ENCODE results near the gene SBNO2.
"Not testable (repeated sequence)": the region's sequence is repeated elsewhere in the genome, so short reads cannot be mapped to it uniquely, and the experiment has no call there.

DNA sequence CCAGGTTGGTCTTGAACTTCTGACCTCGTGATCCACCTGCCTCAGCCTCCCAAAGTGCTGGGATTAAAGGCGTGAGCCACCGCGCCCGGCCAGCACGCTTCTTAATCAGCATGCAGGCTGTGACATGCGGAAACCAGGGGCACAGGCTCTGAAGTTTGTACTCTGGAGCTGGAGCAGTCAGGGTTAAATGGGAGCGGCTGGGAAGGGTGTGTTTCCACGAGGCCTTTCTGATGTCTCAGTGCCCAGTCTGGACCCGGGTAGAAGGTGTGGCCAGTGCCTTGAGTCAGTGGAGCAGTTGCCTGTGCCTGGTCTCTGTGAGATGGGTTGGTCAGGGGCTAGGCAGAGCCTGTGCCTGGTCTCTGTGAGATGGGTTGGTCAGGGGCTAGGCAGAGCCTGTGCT is 34.8 kb upstream of the SBNO2 start:
- not testable (repeated sequence) for TF ChIP-seq CTCF (conservative IDR thresholded peaks at IDR 0.05; ENCODE audit: low read length); EZH2phosphoT487 (IDR thresholded peaks at IDR 0.05; ENCODE audit: borderline replicate concordance, low read depth, low read length)
